ENCODE data around the gene NPFFR1. TPM values are rescaled to one million over a fixed set of nuclear protein-coding genes. Genes with fewer than 3 reads are reported as not detected.

Gene NPFFR1
- total RNA-seq, 1 experiment from 2014 or later, result not detected

- no peaks in the 10 kb centered on the region for H3K36me3 ChIP-seq
- no peaks in the 10 kb centered on the region for H3K9me3 ChIP-seq
- H3K4me3 ChIP-seq, result no peak overlapping the region
- H3K27me3 ChIP-seq, result no peaks in the 10 kb centered on the region
- DNase-seq, result no peak
Measured at GRCh38 chr10:70319824-70320223, 36.0 kb upstream of the NPFFR1 start.

- no peak for DNase-seq
- H3K9me3 ChIP-seq, result no peaks in the 10 kb centered on the region
- no peak overlapping the region for H3K4me3 ChIP-seq
- no peaks in the 10 kb centered on the region for H3K27me3 ChIP-seq
- no peaks in the 10 kb centered on the region for H3K36me3 ChIP-seq
Measured at GRCh38 chr10:70319183-70319582, 35.4 kb upstream of the NPFFR1 start.

- H3K27me3 ChIP-seq, result no peaks in the 10 kb centered on the region
- DNase-seq, result no peak
- H3K9me3 ChIP-seq, result no peaks in the 10 kb centered on the region
- H3K4me3 ChIP-seq, result no peak overlapping the region
- no peaks in the 10 kb centered on the region for H3K36me3 ChIP-seq
Measured at GRCh38 chr10:70317943-70318318, 34.1 kb upstream of the NPFFR1 start.

- H3K4me3 ChIP-seq, result no peak overlapping the region
- H3K9me3 ChIP-seq, result no peaks in the 10 kb centered on the region
- DNase-seq, result no peak
- H3K36me3 ChIP-seq, result no peaks in the 10 kb centered on the region
- H3K27me3 ChIP-seq, result no peaks in the 10 kb centered on the region
Measured at GRCh38 chr10:70317272-70317942, 33.6 kb upstream of the NPFFR1 start.

- Histone ChIP-seq H3K9me3 (no peaks in the 10 kb centered on the region), H3K27me3 (no peaks in the 10 kb centered on the region), H3K4me3 (no peak overlapping the region), H3K36me3 (no peaks in the 10 kb centered on the region)
- DNase-seq, result no peak
Measured at GRCh38 chr10:70315815-70316214, 32.0 kb upstream of the NPFFR1 start.

GRCh38 chr10:70315276-70315675 lies 31.5 kb upstream of the NPFFR1 start:
- Histone ChIP-seq H3K4me3 (no peak overlapping the region), H3K9me3 (no peaks in the 10 kb centered on the region), H3K36me3 (no peaks in the 10 kb centered on the region), H3K27me3 (no peaks in the 10 kb centered on the region)
- no peak for DNase-seq

GRCh38 chr10:70312972-70313371 lies 29.2 kb upstream of the NPFFR1 start:
- Histone ChIP-seq H3K9me3 (no peaks in the 10 kb centered on the region), H3K27me3 (no peaks in the 10 kb centered on the region), H3K4me3 (no peak overlapping the region), H3K36me3 (no peaks in the 10 kb centered on the region)
- DNase-seq, result peak; percentile 54

GRCh38 chr10:70312249-70312648 lies 28.4 kb upstream of the NPFFR1 start:
- Histone ChIP-seq H3K9me3 (no peaks in the 10 kb centered on the region), H3K36me3 (no peaks in the 10 kb centered on the region), H3K27me3 (no peaks in the 10 kb centered on the region), H3K4me3 (no peak overlapping the region)
- DNase-seq, result no peak

GRCh38 chr10:70311698-70312097 lies 27.9 kb upstream of the NPFFR1 start:
- H3K9me3 ChIP-seq, result no peaks in the 10 kb centered on the region
- no peak overlapping the region for H3K4me3 ChIP-seq
- no peaks in the 10 kb centered on the region for H3K36me3 ChIP-seq
- no peak for DNase-seq
- no peaks in the 10 kb centered on the region for H3K27me3 ChIP-seq

- DNase-seq, result no peak
- no peaks in the 10 kb centered on the region for H3K36me3 ChIP-seq
- no peaks in the 10 kb centered on the region for H3K27me3 ChIP-seq
- no peak overlapping the region for H3K4me3 ChIP-seq
- no peaks in the 10 kb centered on the region for H3K9me3 ChIP-seq
Measured at GRCh38 chr10:70309661-70310060, 25.9 kb upstream of the NPFFR1 start.

GRCh38 chr10:70308121-70309060 lies 24.6 kb upstream of the NPFFR1 start:
- no peaks in the 10 kb centered on the region for H3K27me3 ChIP-seq
- no peak overlapping the region for H3K4me3 ChIP-seq
- no peaks in the 10 kb centered on the region for H3K9me3 ChIP-seq
- no peak for DNase-seq
- H3K36me3 ChIP-seq, result no peaks in the 10 kb centered on the region

- H3K9me3 ChIP-seq, result no peaks in the 10 kb centered on the region
- DNase-seq, result no peak
- no peak overlapping the region for H3K4me3 ChIP-seq
- no peaks in the 10 kb centered on the region for H3K36me3 ChIP-seq
- no peaks in the 10 kb centered on the region for H3K27me3 ChIP-seq
Measured at GRCh38 chr10:70306886-70307520, 23.2 kb upstream of the NPFFR1 start.

- no peak for DNase-seq
- H3K36me3 ChIP-seq, result no peaks in the 10 kb centered on the region
- H3K4me3 ChIP-seq, result no peak overlapping the region
- no peaks in the 10 kb centered on the region for H3K9me3 ChIP-seq
- H3K27me3 ChIP-seq, result no peaks in the 10 kb centered on the region
Measured at GRCh38 chr10:70306181-70306705, 22.4 kb upstream of the NPFFR1 start.

GRCh38 chr10:70303730-70304129 lies 19.9 kb upstream of the NPFFR1 start:
- no peaks in the 10 kb centered on the region for H3K27me3 ChIP-seq
- DNase-seq, result no peak
- no peaks in the 10 kb centered on the region for H3K36me3 ChIP-seq
- H3K4me3 ChIP-seq, result no peak overlapping the region
- no peaks in the 10 kb centered on the region for H3K9me3 ChIP-seq

- DNase-seq, result no peak
- no peaks in the 10 kb centered on the region for H3K36me3 ChIP-seq
- no peaks in the 10 kb centered on the region for H3K27me3 ChIP-seq
- no peaks in the 10 kb centered on the region for H3K9me3 ChIP-seq
- H3K4me3 ChIP-seq, result no peak overlapping the region
Measured at GRCh38 chr10:70302292-70302691, 18.5 kb upstream of the NPFFR1 start.

GRCh38 chr10:70300908-70301597 lies 17.2 kb upstream of the NPFFR1 start:
- no peaks in the 10 kb centered on the region for H3K36me3 ChIP-seq
- no peak for DNase-seq
- no peak overlapping the region for H3K4me3 ChIP-seq
- no peaks in the 10 kb centered on the region for H3K27me3 ChIP-seq
- H3K9me3 ChIP-seq, result no peaks in the 10 kb centered on the region

GRCh38 chr10:70300461-70300860 lies 16.7 kb upstream of the NPFFR1 start:
- DNase-seq, result no peak
- no peaks in the 10 kb centered on the region for H3K27me3 ChIP-seq
- H3K36me3 ChIP-seq, result no peaks in the 10 kb centered on the region
- no peaks in the 10 kb centered on the region for H3K9me3 ChIP-seq
- no peak overlapping the region for H3K4me3 ChIP-seq

Data from MG63 (cell line).